ENCODE data around the gene FOXK2.
"Not testable (repeated sequence)": the region's sequence is repeated elsewhere in the genome, so short reads cannot be mapped to it uniquely, and the experiment has no call there.

FOXK2 gene

GRCh38 chr17:82565551-82565950 is 46.0 kb downstream of the FOXK2 start:
- no peak for DNase-seq

GRCh38 chr17:82566129-82566960 is 46.8 kb downstream of the FOXK2 start:
- no peak for DNase-seq

DNA sequence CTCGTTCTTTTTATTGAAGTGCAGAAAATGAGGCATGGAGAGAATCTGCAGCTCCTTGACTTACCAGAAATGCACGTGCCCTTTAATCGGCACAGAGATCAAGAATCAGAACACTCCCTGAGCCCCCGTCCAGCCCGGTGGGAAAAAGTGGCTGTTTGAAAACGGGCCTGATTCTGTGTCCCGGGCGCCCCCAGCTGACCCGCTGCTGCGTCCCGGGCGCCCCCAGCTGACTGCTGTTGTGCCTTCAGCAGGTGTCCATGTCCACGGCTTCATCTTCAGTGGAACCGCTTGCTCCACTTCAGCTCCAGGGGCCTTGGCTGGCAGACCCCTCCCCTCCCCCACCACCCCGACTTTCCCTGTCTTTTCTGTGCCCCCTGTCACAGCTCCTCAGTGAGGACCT is 47.8 kb downstream of the FOXK2 start:
- no peak for DNase-seq

GRCh38 chr17:82568997-82569393 is 49.5 kb downstream of the FOXK2 start:
- DNase-seq: no peak

DNA sequence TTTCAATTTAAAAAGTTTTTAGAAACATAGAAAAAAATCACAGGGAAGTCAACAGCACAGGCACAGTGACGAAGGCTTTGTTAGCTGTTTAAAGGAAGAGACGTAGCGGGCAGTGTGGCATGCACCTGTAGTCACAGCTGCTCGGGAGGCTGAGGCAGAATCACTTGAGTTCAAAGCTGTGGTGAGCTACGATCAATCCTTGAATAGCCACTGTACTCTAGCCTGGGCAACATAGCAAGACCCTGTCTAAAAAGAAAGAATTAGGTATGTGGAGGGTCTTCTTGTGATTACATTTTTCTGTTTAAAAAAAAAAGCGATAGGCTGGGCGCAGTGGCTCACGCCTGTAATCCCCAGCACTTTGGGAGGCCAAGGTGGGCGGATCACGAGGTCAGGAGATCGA is 50.1 kb downstream of the FOXK2 start:
- DNase-seq: no peak

DNA sequence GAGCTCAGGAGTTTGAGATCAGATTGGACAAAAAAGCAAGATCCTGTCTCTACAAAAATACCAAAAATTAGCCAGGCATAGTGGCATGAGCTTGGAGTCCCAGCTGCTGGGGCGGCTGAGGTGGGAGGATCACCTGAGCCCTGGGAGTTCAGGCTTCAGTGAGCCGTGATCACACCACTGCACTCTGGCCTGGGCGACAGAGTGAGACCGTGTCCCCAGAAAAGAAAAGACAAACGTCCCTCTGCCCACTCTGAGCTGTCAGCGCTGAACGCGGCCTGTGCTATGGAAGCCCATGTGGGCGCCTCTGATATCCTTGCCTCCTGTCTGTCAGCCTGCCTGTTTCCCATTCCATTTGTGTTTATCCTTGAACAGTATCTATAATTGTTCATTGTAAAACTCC is 50.7 kb downstream of the FOXK2 start:
- DNase-seq: no peak

GRCh38 chr17:82571855-82572254 is 52.3 kb downstream of the FOXK2 start:
- no peak for DNase-seq

GRCh38 chr17:82574041-82574440 is 54.5 kb downstream of the FOXK2 start:
- DNase-seq: no peak

DNA sequence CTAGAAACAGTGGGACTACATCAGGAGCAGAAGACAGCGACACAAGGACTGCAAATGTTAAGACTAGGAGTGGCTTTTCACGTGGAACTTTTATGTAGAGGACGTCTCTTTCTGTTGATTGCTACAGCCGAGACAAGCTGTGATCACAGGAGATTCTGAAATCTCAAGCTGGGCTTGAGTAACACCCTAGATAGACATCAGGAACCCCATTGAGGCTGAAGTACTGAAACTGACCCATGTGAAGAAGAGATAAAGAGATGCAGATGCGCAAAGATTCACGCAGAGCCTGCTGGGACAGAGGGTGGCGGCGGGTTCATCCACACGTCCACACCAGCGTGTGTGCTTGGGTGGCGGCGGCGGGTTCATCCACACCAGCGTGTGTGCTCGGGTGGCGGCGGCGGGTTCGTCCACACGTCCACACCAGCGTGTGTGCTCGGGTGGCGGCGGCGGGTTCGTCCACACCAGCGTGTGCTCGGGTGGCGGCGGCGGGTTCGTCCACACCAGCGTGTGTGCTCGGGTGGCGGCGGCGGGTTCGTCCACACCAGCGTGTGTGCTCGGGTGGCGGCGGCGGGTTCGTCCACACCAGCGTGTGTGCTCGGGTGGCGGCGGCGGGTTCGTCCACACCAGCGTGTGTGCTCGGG is 56.2 kb downstream of the FOXK2 start:
- DNase-seq: not testable (repeated sequence)

- DNase-seq: no peak
Measured at GRCh38 chr17:82577300-82577699, 57.8 kb downstream of the FOXK2 start.

DNA sequence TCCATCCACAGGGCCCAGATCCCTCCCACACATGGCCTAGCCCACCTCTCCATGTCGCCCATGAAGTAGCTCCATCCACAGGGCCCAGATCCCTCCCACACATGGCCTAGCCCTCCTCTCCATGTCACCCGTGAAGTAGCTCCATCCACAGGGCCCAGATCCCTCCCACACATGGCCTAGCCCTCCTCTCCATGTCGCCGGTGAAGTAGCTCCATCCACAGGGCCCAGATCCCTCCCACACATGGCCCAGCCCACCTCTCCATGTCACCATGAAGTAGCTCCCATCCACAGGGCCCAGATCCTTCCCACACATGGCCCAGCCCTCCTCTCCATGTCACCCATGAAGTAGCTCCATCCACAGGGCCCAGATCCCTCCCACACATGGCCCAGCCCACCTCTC is 60.4 kb downstream of the FOXK2 start:
- not testable (repeated sequence) for DNase-seq

DNA sequence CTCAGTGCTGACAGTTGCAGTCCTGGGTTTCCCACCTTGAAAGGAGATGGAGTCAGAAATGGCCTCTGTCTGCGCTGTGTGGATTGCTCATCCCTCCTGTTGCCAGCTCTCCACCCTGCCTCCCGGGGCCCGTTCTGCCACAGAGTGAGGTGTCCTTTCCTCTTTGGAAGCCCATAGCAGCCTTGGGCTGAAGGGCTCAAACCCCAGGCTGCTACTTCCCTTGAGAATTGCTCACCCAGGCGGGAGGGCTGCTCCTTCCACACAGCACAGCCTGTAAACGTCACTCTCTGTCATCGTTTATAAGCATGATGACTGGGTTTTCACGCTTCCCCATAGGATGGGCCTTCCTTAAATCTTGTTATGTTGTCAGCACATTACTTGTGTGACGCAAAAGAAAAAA is 62.7 kb downstream of the FOXK2 start:
- DNase-seq: no peak

GRCh38 chr17:82582709-82583108 is 63.2 kb downstream of the FOXK2 start:
- DNase-seq: no peak

GRCh38 chr17:82583720-82584234 is 64.2 kb downstream of the FOXK2 start:
- DNase-seq: no peak

GRCh38 chr17:82585935-82586575 is 66.5 kb downstream of the FOXK2 start:
- not testable (repeated sequence) for DNase-seq

- DNase-seq: no peak
Measured at GRCh38 chr17:82586576-82587233, 67.2 kb downstream of the FOXK2 start.

DNA sequence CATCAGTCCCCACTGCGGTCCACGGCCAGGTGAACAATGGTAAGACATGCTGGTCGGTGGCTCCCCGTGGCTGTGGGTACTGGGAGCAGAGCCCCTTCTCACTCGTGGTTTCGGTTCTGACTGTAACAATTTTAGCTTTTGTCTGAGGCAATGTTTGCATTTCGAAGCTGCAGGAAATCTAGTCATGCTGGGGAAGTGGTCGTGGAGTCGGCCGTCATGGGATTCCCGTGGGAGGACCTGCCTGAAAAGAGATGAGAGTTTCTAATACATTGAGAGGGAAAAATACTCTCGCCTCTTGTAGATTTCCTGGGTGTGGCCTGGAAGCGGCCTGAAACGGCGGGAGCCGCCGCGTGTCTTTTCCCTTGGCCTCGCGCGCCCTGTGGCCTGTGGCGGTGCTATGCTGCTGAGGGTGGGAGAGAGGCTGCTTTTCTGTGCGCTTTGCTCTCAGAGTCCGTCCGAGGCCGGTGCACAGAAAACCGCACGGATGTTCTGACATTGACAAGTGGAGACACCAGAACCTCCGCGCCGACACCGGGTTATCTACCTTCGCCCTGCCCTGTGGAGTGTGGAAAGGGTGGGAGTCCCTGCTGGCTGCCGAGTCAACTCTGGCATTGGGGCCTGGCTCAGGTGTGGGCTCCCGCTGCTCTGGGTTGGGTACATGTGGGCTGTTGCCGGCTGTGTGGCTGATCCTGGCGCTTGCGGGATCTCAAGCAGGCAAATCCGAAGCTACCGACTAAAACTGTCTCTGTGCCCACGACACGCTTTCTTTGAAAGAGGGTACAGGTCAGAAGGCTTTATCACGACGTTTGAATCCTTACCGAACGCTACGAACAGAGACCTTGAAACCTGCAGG is 67.9 kb downstream of the FOXK2 start:
- no peak for DNase-seq

DNA sequence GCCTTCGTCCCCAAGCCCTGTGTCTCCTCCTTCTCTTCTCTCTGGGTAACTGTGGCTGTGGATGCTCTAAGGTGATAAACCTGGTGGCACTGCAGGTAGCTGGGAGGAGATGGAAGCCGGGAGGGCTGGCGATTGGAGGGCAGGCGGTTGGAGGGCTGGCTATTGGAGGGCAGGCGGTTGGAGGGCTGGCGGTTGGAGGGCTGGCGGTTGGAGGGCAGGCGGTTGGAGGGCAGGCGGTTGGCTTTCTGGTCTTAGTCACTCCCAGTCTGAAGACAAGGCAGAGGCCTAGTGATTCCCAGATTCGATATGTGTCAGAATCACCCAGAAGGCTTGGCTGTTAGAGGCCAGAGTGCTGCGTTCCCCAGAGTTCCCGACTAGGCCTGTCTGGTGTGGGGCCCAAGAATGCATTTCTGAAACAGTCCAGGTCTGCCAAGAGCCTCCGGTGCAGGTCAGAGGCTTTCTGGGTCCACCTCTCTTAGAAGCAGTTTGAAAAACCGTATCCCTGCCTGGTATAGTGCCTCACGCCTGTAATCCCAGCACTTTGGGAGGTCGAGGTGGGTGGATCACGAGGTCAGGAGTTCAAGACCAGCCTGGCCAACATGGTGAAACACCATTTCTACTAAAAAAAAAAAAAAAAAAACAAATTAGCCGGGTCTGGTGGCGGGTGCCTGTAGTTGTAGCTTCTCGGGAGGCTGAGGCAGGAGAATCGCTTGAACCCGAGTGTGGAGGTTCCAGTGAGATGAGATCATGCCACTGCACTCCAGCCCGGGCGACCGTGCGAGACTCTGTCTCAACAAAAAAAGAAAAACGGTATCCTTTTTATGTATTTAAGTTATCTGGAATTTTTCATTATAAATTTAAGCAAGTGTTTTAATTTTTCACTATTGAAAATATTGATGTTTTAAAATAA is 69.0 kb downstream of the FOXK2 start:
- DNase-seq: no peak

DNA sequence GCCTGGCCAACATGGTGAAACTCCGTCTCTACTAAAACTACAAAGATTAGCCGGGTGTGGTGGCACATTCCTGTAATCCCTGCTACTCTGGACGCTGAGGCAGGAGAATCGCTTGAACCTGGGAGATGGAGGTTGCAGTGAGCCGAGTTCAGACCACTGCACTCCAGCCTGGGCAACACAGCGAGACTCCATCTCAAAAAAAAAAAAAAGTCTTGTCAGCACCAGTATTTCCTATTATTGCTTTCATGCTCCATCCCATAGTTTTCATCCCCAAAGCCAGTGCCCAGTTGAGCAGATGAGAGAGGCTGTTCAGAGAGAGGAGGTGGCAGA is 70.3 kb downstream of the FOXK2 start:
- DNase-seq: no peak

GRCh38 chr17:82590216-82590615 is 70.7 kb downstream of the FOXK2 start:
- DNase-seq: no peak

DNA sequence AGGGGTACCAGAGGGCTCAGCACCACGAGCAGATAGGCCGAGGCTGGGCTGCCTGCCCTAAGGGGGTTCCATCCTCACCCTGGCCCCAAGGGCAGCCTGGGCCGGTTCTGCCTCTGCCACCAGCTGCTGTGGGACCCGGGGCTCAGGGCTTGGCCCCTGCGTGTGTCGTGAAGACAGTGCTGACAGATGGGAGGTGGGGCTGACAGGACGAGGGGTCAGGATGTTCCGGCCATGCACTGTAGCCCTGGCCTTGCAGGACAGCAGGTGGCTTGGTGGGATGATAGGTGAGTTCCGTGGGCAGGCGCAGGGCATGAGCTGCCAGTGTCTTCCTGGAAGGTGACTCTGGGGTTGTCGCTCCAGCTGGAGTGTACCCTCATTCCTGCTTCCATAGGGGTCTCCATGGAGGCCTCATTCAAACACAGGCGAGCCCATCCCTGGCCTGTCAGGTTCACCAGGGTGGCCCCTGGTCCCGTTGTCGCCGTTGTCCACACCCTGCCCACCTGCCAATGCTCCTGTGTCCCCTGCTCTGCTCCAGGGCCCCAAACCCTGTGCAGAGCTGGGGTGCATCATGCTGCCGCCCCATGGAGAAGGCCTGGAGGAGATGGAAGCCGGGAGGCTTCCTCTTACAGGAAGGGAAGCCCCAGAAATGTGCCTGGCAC is 71.5 kb downstream of the FOXK2 start:
- no peak for DNase-seq

All from effector CD8-positive, alpha-beta T cell (primary cell).